Neural cell (in vitro differentiated cells): ENCODE data around the gene ARHGAP30.

Experiments used
- CTCF ChIP-seq: fragments of 450-650 bp; IDR thresholded peaks from 2 replicates; pipeline ENCODE4 v1.5.1; 2014; ENCODE audit warnings: antibody characterized with exemption, mild to moderate bottlenecking, moderate library complexity; ENCODE audit not compliant: poor library complexity, severe bottlenecking
- EP300 ChIP-seq: fragments of 450-650 bp; conservative IDR thresholded peaks from 2 replicates; pipeline ENCODE4 v1.6.1; 2014; ENCODE audit warnings: antibody characterized with exemption, mild to moderate bottlenecking, moderate library complexity; ENCODE audit not compliant: poor library complexity, severe bottlenecking
- EZH2 ChIP-seq: fragments of 200-600, 300-800 bp; shearing (Covaris generic), sonication (generic); IDR thresholded peaks from 2 replicates; pipeline ENCODE4 v1.6.1; 2014; ENCODE audit warnings: antibody characterized with exemption, low read length, borderline replicate concordance, mild to moderate bottlenecking; ENCODE audit not compliant: insufficient read depth, poor library complexity, severe bottlenecking
- MXI1 ChIP-seq: fragments of 450-650 bp; conservative IDR thresholded peaks from 2 replicates; pipeline ENCODE4 v1.6.1; 2014; ENCODE audit warnings: antibody characterized with exemption, mild to moderate bottlenecking; ENCODE audit not compliant: poor library complexity, severe bottlenecking
- POLR2AphosphoS5 ChIP-seq: IDR thresholded peaks from 2 replicates; pipeline ENCODE4 v1.6.1; 2012
- RAD21 ChIP-seq: fragments of 450-650 bp; conservative IDR thresholded peaks from 2 replicates; pipeline ENCODE4 v1.6.1; 2014; ENCODE audit warnings: antibody characterized with exemption, mild to moderate bottlenecking, moderate library complexity
- REST ChIP-seq: IDR thresholded peaks from 2 replicates; pipeline ENCODE4 v1.6.1; 2012; ENCODE audit warnings: borderline replicate concordance
- SMC3 ChIP-seq: fragments of 450-650 bp; conservative IDR thresholded peaks from 2 replicates; pipeline ENCODE4 v1.6.1; 2014; ENCODE audit warnings: antibody characterized with exemption, mild to moderate bottlenecking, moderate library complexity; ENCODE audit not compliant: poor library complexity
- TAF1 ChIP-seq: IDR thresholded peaks from 2 replicates; pipeline ENCODE4 v1.6.1; 2012; ENCODE audit warnings: low read depth

GRCh38 chr1:161100556-161100955 is 30.9 kb upstream of the ARHGAP30 start:
- TF ChIP-seq RAD21, result no peak
- no peak for TF ChIP-seq EZH2
- no peak for TF ChIP-seq CTCF
- no peak for TF ChIP-seq MXI1
- TF ChIP-seq POLR2AphosphoS5, result no peak
- TF ChIP-seq EP300, result no peak
- TF ChIP-seq SMC3, result no peak
- no peak for TF ChIP-seq REST
- TF ChIP-seq TAF1, result no peak
